Myocyte (in vitro differentiated cells): ENCODE results near the gene NPTX1. TPM values are rescaled to one million over a fixed set of nuclear protein-coding genes. Genes with fewer than 3 reads are reported as not detected.

Source experiments
- DNase-seq: peaks from one replicate; pipeline ENCODE4 v3.0.0-alpha.2; 2012; ENCODE audit warnings: low read depth
- total RNA-seq: library from RNA; depleted of rRNA; stranded (reverse); fragments of >200 nt; gene quantifications from 2 replicates; pipeline ENCODE4 v1.2.3, GENCODE V29; 2014

NPTX1 gene
- total RNA-seq, 1 donor from 2014 or later: 0.24 TPM

- DNase-seq: peak; percentile 69
Observed at GRCh38 chr17:80460429-80460834, 16.0 kb downstream of the NPTX1 start.

- DNase-seq: no peak
Observed at GRCh38 chr17:80459234-80459633, 17.2 kb downstream of the NPTX1 start.

- no peak for DNase-seq
Observed at GRCh38 chr17:80458016-80458415, 18.4 kb downstream of the NPTX1 start.

- peak; percentile 24 for DNase-seq
Observed at GRCh38 chr17:80457236-80457856, 19.1 kb downstream of the NPTX1 start.

GRCh38 chr17:80456465-80457235 lies 19.8 kb downstream of the NPTX1 start:
- DNase-seq: peak; percentile 94

- no peak for DNase-seq
Observed at GRCh38 chr17:80455784-80456183, 20.6 kb downstream of the NPTX1 start.

- DNase-seq: no peak
Observed at GRCh38 chr17:80455336-80455710, 21.1 kb downstream of the NPTX1 start.

- DNase-seq: peak; percentile 97
Observed at GRCh38 chr17:80454557-80455335, 21.7 kb downstream of the NPTX1 start.

GRCh38 chr17:80453998-80454556 lies 22.3 kb downstream of the NPTX1 start:
- DNase-seq: no peak

GRCh38 chr17:80453126-80453997 lies 23.0 kb downstream of the NPTX1 start:
- DNase-seq: no peak

- DNase-seq: peak; percentile 66
Observed at GRCh38 chr17:80452173-80452915, 24.1 kb downstream of the NPTX1 start.

GRCh38 chr17:80451104-80451775 lies 25.2 kb downstream of the NPTX1 start:
- no peak for DNase-seq

- no peak for DNase-seq
Observed at GRCh38 chr17:80449930-80450576, 26.4 kb downstream of the NPTX1 start.

- no peak for DNase-seq
Observed at GRCh38 chr17:80449194-80449929, 27.0 kb downstream of the NPTX1 start.

GRCh38 chr17:80447790-80448189 lies 28.6 kb downstream of the NPTX1 start:
- no peak for DNase-seq

- peak; percentile 35 for DNase-seq
Observed at GRCh38 chr17:80446645-80447405, 29.6 kb downstream of the NPTX1 start.

- no peak for DNase-seq
Observed at GRCh38 chr17:80445726-80446110, 30.7 kb downstream of the NPTX1 start.
